ENCODE data around the gene MAP3K20. TPM values are rescaled to one million over a fixed set of nuclear protein-coding genes. Genes with fewer than 3 reads are reported as not detected.

Gene MAP3K20
- total RNA-seq, 1 experiment from 2014 or later = 44.5 TPM

DNA sequence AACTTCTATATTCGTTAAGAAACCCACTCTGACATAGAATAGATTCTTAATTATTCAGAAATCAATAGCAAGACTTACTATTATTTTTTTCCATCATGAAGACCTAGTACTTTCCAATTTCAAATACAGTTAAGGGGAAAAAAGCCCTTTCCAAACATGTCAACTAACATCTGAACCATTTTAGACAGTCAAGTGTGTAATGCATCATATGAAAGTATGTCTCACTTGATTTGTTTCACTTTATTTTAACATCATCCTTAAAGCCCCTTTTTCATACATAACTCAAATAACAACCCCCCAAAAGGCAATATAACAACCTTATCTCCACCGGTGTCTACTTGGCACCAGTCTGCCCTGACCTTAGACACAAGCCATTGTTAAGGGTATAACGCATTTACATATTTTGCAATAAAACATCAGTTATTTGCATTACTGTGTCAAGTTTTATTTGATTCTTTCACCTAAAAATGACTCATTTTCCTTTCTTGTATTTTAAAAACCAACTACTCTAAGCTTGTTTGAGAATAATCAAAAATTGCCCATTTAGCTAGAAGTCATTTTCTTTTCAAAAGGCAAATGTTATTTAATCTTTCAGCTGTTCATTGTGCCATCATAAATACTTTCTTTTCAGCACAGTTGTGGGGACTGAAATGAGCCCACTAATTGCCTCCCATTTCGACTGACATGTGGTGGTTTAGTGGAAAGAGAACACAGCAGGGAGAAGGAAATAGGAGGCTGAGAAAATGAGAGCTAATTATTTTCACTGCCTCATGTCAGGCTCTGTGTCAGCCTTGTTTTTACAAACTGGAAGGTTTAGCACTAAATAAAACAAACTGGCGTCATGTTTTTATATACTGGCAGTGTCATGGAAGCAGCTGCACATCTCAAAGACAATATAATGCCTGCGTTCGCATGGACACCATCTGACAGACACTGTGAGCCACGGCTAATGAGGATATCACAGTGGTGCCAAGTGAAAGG, 174.3 kb downstream of the MAP3K20 start:
- intact Hi-C loops (cut with micrococcal nuclease; ENCODE audit: unreplicated experiment) = no loop called here
- TF ChIP-seq, protein P1, sequence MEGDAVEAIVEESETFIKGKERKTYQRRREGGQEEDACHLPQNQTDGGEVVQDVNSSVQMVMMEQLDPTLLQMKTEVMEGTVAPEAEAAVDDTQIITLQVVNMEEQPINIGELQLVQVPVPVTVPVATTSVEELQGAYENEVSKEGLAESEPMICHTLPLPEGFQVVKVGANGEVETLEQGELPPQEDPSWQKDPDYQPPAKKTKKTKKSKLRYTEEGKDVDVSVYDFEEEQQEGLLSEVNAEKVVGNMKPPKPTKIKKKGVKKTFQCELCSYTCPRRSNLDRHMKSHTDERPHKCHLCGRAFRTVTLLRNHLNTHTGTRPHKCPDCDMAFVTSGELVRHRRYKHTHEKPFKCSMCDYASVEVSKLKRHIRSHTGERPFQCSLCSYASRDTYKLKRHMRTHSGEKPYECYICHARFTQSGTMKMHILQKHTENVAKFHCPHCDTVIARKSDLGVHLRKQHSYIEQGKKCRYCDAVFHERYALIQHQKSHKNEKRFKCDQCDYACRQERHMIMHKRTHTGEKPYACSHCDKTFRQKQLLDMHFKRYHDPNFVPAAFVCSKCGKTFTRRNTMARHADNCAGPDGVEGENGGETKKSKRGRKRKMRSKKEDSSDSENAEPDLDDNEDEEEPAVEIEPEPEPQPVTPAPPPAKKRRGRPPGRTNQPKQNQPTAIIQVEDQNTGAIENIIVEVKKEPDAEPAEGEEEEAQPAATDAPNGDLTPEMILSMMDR (IDR thresholded peaks at IDR 0.05; ENCODE audit: insufficient read depth in 1 of 2, low read depth in 1 of 2, low read length in 1 of 2, severe bottlenecking in 1 of 2, unreplicated experiment in 1 of 2) = no peak
- no TSS peak for BruUV-seq (replicated peaks)
- H3K27me3 ChIP-seq (replicated peaks; ENCODE audit: control insufficient read depth, insufficient read depth, low read length) = no peaks in the 10 kb centered on the region
- 0 out of 2 replicates have a peak, but pooled peaks cover 1% of the 10 kb centered on the region for H3K36me3 ChIP-seq (ENCODE audit: control insufficient read depth, insufficient read depth, low read length)
- Mint-ChIP-seq H3K36me3 (ENCODE audit: insufficient read depth, unreplicated experiment) (no peaks in the 10 kb centered on the region), H3K27ac (ENCODE audit: unreplicated experiment) (no peak overlapping the region), H3K9me3 (ENCODE audit: unreplicated experiment) (no peaks in the 10 kb centered on the region), H3K27me3 (ENCODE audit: insufficient read depth, unreplicated experiment) (no peaks in the 10 kb centered on the region), H3K4me1 (ENCODE audit: low read depth, unreplicated experiment) (no peaks in the 10 kb centered on the region), H3K4me3 (ENCODE audit: unreplicated experiment) (no peak overlapping the region)
- H3K4me3 ChIP-seq (ENCODE audit: low read depth, low read length) = no peak overlapping the region
- H3K4me1 ChIP-seq = no peaks in the 10 kb centered on the region
- POLR2A ChIA-PET = no interaction called here
- DNase-seq = no peak
- no peaks in the 10 kb centered on the region for H3K9me3 ChIP-seq
- CTCF ChIA-PET = no interaction called here

DNA sequence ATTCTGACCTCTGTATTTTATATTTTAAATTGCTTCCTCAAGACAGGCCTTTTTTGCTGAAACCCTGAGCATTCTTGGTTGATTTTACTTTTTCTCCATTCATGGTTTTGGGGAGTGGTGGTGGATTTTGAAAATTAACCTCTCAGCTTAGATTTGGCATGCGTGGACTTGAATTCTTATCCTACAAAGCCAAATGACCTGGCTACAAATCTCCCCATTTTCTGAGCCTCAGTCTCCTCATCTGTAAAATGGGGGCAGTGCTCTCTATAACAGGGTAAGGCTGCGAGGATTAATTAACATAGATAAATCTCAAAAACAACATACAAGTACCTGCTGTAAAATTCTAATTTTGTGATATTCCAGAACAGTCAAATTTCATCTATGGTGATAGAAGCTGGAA, 175.6 kb downstream of the MAP3K20 start:
- no peaks in the 10 kb centered on the region for H3K9me3 ChIP-seq
- DNase-seq = no peak
- no peaks in the 10 kb centered on the region for H3K27me3 ChIP-seq (replicated peaks; ENCODE audit: control insufficient read depth, insufficient read depth, low read length)
- TF ChIP-seq, protein P1 (IDR thresholded peaks at IDR 0.05; ENCODE audit: insufficient read depth in 1 of 2, low read depth in 1 of 2, low read length in 1 of 2, severe bottlenecking in 1 of 2, unreplicated experiment in 1 of 2) = no peak
- 0 out of 2 replicates have a peak, but pooled peaks cover 1% of the 10 kb centered on the region for H3K36me3 ChIP-seq (ENCODE audit: control insufficient read depth, insufficient read depth, low read length)
- intact Hi-C loops (cut with micrococcal nuclease; ENCODE audit: unreplicated experiment) = no loop called here
- H3K27me3 Mint-ChIP-seq (ENCODE audit: insufficient read depth, unreplicated experiment) = no peaks in the 10 kb centered on the region
- ChIA-PET CTCF (no interaction called here), POLR2A (no interaction called here)
- H3K4me1 Mint-ChIP-seq (ENCODE audit: low read depth, unreplicated experiment) = no peaks in the 10 kb centered on the region
- no peaks in the 10 kb centered on the region for H3K4me1 ChIP-seq
- H3K4me3 Mint-ChIP-seq (ENCODE audit: unreplicated experiment) = no peak overlapping the region
- H3K27ac Mint-ChIP-seq (ENCODE audit: unreplicated experiment) = no peak overlapping the region
- no peaks in the 10 kb centered on the region for H3K36me3 Mint-ChIP-seq (ENCODE audit: insufficient read depth, unreplicated experiment)
- no peak overlapping the region for H3K4me3 ChIP-seq (ENCODE audit: low read depth, low read length)
- BruUV-seq (replicated peaks) = no TSS peak
- H3K9me3 Mint-ChIP-seq (ENCODE audit: unreplicated experiment) = no peaks in the 10 kb centered on the region

DNA sequence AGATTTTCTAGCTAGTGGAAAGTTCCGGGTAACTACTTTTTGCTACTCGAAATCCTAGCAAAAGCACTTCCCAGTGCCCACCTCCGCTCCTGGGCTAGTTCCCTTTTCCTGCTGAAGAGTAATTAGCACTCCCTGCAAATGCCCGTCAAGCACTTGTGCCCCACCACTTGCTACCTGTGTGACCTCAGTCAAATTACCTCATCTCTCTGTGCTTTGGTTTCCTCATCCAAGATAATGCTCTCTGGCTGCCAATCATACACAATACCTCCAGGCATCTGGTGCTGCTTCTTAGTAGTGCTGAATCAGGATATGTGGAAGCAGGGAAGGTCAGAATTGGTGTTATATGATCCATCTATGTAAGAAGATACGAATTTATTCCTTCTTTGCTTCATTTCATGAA, 176.9 kb downstream of the MAP3K20 start:
- POLR2A ChIA-PET = no interaction called here
- Histone ChIP-seq H3K27me3 (replicated peaks; ENCODE audit: control insufficient read depth, insufficient read depth, low read length) (no peaks in the 10 kb centered on the region), H3K36me3 (ENCODE audit: control insufficient read depth, insufficient read depth, low read length) (no peaks in the 10 kb centered on the region), H3K4me3 (ENCODE audit: low read depth, low read length) (no peak overlapping the region), H3K9me3 (no peaks in the 10 kb centered on the region), H3K4me1 (no peaks in the 10 kb centered on the region)
- Mint-ChIP-seq H3K4me3 (ENCODE audit: unreplicated experiment) (no peak overlapping the region), H3K4me1 (ENCODE audit: low read depth, unreplicated experiment) (no peaks in the 10 kb centered on the region), H3K36me3 (ENCODE audit: insufficient read depth, unreplicated experiment) (no peaks in the 10 kb centered on the region), H3K27me3 (ENCODE audit: insufficient read depth, unreplicated experiment) (no peaks in the 10 kb centered on the region), H3K9me3 (ENCODE audit: unreplicated experiment) (no peaks in the 10 kb centered on the region), H3K27ac (ENCODE audit: unreplicated experiment) (no peak overlapping the region)
- BruUV-seq (replicated peaks) = no TSS peak
- DNase-seq = no peak
- intact Hi-C loops (cut with micrococcal nuclease; ENCODE audit: unreplicated experiment) = no loop called here
- TF ChIP-seq, protein P1 (IDR thresholded peaks at IDR 0.05; ENCODE audit: insufficient read depth in 1 of 2, low read depth in 1 of 2, low read length in 1 of 2, severe bottlenecking in 1 of 2, unreplicated experiment in 1 of 2) = no peak
- CTCF ChIA-PET = no interaction called here
